Measurements from ENCODE around the gene C2orf76. TPM values are rescaled to one million over a fixed set of nuclear protein-coding genes. Genes with fewer than 3 reads are reported as not detected.
"Not testable (repeated sequence)": the region's sequence is repeated elsewhere in the genome, so short reads cannot be mapped to it uniquely, and the experiment has no call there.

Gene C2orf76
- total RNA-seq, 6 experiments from 2014 or later = 6.6 to 10.5 (median 8.9) TPM

GRCh38 chr2:119407430-119408220, 41.0 kb upstream of the C2orf76 start:
- peak; percentile 41 for DNase-seq
- Mint-ChIP-seq H3K9me3 (no peaks in the 10 kb centered on the region), H3K27ac (no peak overlapping the region)

GRCh38 chr2:119405151-119405550, 38.5 kb upstream of the C2orf76 start:
- no peaks in the 10 kb centered on the region for H3K4me1 Mint-ChIP-seq (ENCODE audit: low read depth)
- TF ChIP-seq CTCF (IDR thresholded peaks at IDR 0.05) = no peak
- no peaks in the 10 kb centered on the region for H3K9me3 Mint-ChIP-seq
- DNase-seq = no peak
- no peak overlapping the region for H3K27ac Mint-ChIP-seq
- H3K27me3 Mint-ChIP-seq (ENCODE audit: insufficient read depth) = peaks cover 22% of the 10 kb centered on the region
- H3K4me3 Mint-ChIP-seq = no peak overlapping the region
- H3K36me3 Mint-ChIP-seq (ENCODE audit: low read depth) = no peaks in the 10 kb centered on the region

More at GRCh38 chr2:119407430-119408220, 41.0 kb upstream of the C2orf76 start:
- peaks cover 14% of the 10 kb centered on the region for H3K27me3 Mint-ChIP-seq (ENCODE audit: insufficient read depth)
- H3K36me3 Mint-ChIP-seq (ENCODE audit: low read depth) = no peaks in the 10 kb centered on the region
- no peaks in the 10 kb centered on the region for H3K4me1 Mint-ChIP-seq (ENCODE audit: low read depth)
- peak; percentile 88 for TF ChIP-seq CTCF (IDR thresholded peaks at IDR 0.05)
- no peak overlapping the region for H3K4me3 Mint-ChIP-seq

GRCh38 chr2:119403618-119404017, 37.0 kb upstream of the C2orf76 start:
- peaks cover 30% of the 10 kb centered on the region for H3K27me3 Mint-ChIP-seq (ENCODE audit: insufficient read depth)
- not testable (repeated sequence) for H3K27ac Mint-ChIP-seq; H3K36me3 Mint-ChIP-seq (ENCODE audit: low read depth); DNase-seq; H3K4me1 Mint-ChIP-seq (ENCODE audit: low read depth); H3K9me3 Mint-ChIP-seq; H3K4me3 Mint-ChIP-seq

GRCh38 chr2:119402645-119403560, 36.3 kb upstream of the C2orf76 start:
- Mint-ChIP-seq H3K9me3 (no peaks in the 10 kb centered on the region), H3K36me3 (ENCODE audit: low read depth) (no peaks in the 10 kb centered on the region), H3K4me3 (no peak overlapping the region), H3K4me1 (ENCODE audit: low read depth) (no peaks in the 10 kb centered on the region), H3K27me3 (ENCODE audit: insufficient read depth) (peaks cover 30% of the 10 kb centered on the region), H3K27ac (no peak overlapping the region)
- DNase-seq = no peak
- no peak for TF ChIP-seq CTCF (IDR thresholded peaks at IDR 0.05)

GRCh38 chr2:119402106-119402505, 35.5 kb upstream of the C2orf76 start:
- H3K4me1 Mint-ChIP-seq (ENCODE audit: low read depth) = no peaks in the 10 kb centered on the region
- no peak overlapping the region for H3K27ac Mint-ChIP-seq
- peaks cover 30% of the 10 kb centered on the region for H3K27me3 Mint-ChIP-seq (ENCODE audit: insufficient read depth)
- DNase-seq = no peak
- H3K9me3 Mint-ChIP-seq = no peaks in the 10 kb centered on the region
- H3K36me3 Mint-ChIP-seq (ENCODE audit: low read depth) = no peaks in the 10 kb centered on the region
- no peak for TF ChIP-seq CTCF (IDR thresholded peaks at IDR 0.05)
- no peak overlapping the region for H3K4me3 Mint-ChIP-seq

GRCh38 chr2:119397196-119397595, 30.6 kb upstream of the C2orf76 start:
- H3K9me3 Mint-ChIP-seq = no peaks in the 10 kb centered on the region
- no peaks in the 10 kb centered on the region for H3K36me3 Mint-ChIP-seq (ENCODE audit: low read depth)
- TF ChIP-seq CTCF (IDR thresholded peaks at IDR 0.05) = no peak
- no peak overlapping the region for H3K27ac Mint-ChIP-seq
- no peak overlapping the region for H3K4me3 Mint-ChIP-seq
- no peak for DNase-seq
- no peaks in the 10 kb centered on the region for H3K4me1 Mint-ChIP-seq (ENCODE audit: low read depth)
- H3K27me3 Mint-ChIP-seq (ENCODE audit: insufficient read depth) = peaks cover 34% of the 10 kb centered on the region
